Effector CD8-positive, alpha-beta T cell (primary cell): ENCODE measurements around the gene PLSCR5.

ENCODE experiments used
- DNase-seq: peaks from one replicate; lab custom pipeline; 2025; lab: John Stamatoyannopoulos, UW

Gene PLSCR5

DNA sequence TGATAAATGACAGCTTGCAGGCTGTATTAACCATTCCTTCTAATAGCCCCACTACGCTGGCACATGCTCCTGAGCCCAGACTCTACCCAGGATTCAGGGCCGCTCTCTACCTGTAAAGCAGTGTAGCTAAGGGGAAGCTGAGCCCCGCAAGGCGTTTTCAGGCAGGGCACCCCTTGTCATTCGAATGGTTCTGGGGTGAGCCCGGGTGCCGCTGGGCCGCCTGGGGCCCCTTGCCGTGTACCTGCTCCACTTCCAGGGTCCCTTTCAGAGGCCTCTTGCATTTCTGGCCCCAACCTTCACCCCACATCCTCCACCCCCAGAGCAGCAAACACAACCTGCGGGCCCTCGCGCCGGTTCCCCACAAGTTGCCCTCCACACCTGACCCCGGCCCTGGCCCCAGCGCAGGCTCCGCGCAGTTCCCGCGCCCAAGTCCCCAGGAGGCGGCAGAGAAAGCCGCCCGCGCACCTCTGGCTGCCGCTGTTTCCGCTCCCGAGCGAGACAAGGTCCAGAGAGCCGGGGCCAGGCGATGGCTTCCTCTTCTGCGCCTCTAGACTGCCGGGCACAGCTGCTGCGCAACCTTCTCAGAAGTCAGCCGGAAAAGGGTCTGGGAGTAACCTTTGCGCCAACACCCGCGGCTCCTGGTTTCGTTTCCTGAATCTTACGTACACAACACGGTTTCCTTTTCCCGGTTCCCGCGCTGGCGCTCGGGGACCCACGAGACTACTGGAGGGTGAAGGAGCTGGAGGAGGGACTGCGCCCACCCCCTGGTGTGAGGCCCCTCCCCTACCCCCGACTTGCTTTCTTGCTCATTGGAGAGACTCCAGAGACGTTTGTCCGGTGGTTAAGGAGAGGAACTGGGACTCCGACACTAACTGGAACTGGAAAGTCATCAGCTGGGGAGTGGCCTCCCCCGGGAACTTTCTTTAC is 60.9 kb downstream of the PLSCR5 start, which contains the start of gene PLSCR1:
Gene PLSCR1, minus strand, starts transcription at position 606 of the 927 bp plus-strand sequence. CDS start 8,055 bp downstream, outside the sequence.
- peak; percentile 48 for DNase-seq

DNA sequence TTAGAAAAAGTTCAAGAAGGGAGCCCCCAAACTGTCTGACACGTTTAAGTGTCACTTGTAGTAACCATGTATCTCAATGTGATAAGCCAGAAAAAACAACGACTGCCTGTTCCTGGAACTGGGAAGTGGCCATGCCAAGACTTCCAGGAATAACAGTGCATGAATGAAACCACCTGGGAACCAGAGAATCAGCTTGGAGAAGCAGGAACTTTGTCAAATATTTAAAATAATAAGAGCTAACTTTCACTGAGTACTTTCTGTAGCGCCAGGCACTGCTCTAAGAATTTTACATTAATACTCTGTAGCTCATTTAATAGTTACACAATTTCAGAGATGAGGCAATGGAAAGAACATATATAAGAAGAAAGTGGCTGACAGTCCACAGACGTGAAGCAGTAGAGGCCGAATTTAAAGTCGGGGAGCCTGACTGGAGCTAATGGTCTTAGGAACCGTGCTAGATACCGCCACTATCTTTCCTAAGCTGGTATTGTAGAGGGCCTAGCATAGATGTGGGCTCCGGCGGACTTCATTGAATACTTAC is 61.6 kb downstream of the PLSCR5 start:
- DNase-seq, result no peak

DNA sequence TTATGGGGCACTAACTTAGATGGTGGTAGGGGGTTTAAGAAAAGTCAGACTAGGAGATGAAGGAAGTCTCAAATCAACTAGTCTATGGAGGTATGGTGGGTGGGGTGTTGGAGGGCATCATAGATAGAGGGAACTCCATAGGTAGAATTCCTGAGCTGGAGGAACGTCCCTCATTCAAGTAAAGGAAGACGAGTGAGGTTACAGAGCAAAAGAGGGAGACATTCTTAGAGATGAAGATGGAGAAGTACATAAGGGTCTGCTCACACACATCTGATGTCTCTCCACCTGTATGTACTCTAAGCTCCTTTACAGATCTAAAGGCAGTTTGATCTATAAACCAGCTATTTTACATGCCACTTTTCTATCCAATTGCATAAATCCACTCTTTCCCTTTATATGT is 62.2 kb downstream of the PLSCR5 start:
- no peak for DNase-seq

DNA sequence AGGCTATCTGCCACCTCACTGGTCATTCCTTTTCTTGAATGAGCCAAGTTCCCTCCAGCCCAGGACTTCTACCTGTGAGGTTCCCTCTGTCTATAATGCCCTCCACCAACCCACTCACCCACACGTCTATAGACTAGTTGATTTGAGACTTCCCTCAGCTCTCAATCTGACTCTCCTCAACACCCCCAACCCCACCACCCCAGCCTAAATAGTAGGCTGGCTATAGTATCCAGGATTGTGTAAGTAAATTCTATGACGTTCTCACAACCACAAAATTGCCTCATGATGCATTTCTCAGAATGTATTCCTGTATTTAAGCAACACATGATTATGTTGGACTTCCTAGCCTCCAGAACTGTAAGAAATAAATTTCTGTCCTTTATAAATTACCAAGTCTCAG is 63.0 kb downstream of the PLSCR5 start:
- DNase-seq, result no peak

DNA sequence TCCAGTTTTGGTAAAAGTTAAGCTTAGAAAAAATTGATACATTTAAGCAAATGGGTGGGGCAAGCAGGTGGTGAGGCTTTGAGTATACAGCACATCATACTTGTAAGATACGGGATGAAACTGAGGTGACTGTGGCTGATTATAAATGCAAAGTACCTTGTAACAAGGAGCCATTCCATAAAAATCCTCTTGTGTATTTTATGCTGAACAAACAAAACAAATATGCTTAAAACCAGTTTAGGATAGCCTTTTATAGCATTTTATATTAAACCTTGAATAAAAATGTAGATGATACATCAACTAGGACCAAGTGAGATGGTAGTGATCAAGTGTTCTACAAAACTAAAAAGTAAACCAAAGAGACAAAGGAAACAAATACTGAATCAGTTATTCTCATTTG is 64.2 kb downstream of the PLSCR5 start:
- no peak for DNase-seq

DNA sequence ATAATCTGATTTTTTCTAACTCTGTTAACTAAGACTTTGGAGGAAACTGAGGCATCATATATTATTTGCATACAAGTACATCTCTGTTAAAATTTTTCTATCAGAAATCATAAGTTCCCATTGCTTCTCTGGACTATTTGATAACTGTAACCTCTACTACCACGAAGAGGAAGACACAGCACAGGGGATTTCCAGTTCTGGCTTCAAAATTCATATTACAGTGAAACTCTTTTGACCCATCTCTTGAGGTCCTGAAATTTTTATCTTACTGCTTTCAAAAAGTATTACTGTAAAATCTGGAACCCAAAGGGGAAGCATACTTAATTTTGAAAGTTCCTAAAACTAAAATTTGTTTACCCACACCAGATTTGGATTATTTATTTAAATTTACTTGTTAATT is 64.9 kb downstream of the PLSCR5 start:
- no peak for DNase-seq

DNA sequence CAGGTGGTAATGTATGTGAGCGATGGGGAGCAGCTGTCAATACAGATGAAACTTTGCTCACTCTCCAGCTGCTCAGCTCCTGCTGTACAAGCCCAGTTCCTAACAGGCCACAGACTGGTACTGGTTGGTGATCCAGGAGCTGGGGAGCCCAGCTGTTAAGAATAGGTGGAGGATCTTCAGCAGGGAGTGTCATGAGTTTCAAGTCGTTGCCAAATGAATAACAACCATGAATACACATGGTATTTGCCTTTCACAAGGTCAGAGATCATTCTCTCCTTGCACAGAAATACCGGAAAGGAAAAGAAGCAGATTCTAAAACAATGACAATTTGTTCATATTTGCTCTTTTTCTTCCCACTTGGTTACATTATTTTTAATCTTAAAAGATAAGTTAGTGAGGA is 65.8 kb downstream of the PLSCR5 start:
- no peak for DNase-seq

DNA sequence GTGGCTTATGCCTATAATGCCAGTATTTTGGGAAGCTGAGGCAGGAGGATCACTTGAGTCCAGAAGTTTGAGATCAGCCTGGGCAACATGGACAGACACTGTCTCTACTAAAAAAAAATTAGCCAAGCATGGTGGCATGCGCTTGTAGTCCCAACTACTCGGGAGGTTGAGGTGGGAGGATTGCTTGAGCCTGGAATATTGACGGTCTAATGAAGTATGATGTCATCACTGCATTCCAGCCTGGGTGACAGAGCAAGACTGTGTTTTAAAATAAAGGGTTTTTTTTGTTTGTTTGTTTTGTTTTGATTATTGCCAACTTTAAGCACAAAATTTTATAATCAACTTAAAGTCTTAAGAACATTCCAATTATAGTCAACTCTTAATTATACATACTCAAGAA is 67.5 kb downstream of the PLSCR5 start:
- DNase-seq, result no peak

DNA sequence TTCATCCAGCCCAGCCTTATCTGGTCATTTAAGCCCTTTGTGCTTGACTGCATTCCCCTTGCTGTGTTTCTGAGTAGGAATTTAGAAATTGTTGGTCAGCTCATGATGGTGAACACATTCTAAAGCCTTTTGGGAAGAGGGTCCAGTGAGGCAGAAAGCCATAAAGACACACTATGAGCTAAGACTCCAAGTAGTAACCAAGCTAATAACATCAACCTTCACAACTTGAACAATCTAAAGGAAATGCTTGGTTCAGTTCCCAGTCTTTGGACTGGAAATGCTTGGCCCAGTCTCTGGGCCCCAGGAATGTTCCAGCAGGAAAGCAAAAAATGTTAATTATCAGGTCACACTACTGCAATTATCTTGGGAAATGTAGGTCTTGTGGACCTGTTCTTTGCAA is 68.5 kb downstream of the PLSCR5 start:
- no peak for DNase-seq
